Measurements from ENCODE around the gene LGR6. TPM values are rescaled to one million over a fixed set of nuclear protein-coding genes. Genes with fewer than 3 reads are reported as not detected.

The LGR6 gene
- polyA plus RNA-seq, 4 donors, result 0.27 to 1.0 (median 0.28) TPM; not detected in 1

DNA sequence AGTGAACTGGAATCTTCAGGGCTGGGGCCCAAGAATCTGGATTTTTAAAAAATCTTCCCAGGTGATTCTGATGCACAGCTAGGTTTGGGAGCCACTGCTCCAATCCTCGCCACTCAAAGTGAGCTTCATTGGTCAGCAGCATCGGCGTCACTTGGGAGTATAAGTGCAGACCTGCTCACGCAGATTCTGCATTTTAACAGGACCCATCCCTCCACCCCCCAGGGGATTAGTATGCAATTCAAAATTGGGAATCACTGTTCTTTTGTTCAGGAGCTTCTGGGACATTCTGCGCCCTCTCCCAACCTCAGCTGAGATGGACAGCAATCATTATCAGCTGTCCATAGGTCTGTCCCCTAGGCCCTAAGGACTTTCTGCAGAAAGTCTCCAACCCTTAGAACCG lies 53.5 kb downstream of the LGR6 start:
- H3K9me3 ChIP-seq (ENCODE audit: control insufficient read depth in 2 of 2, insufficient read depth in 1 of 2, low read depth in 1 of 2, low read length in 1 of 2), result no peaks in the 10 kb centered on the region
- peaks cover 0 to 22% (median 0%) of the 10 kb centered on the region in 3 donors for H3K27me3 ChIP-seq (ENCODE audit: control insufficient read depth in 3 of 3, insufficient read depth in 3 of 3, low read length in 3 of 3)
- no peak for DNase-seq
- 91 to 94% (median 93%) methylated on average over 6 of the region's 6 CpGs for WGBS, 3 donors
- no peak for FAIRE-seq
- no peaks in the 10 kb centered on the region for H3K4me1 ChIP-seq (ENCODE audit: control insufficient read depth in 3 of 3, insufficient read depth in 2 of 3, low read depth in 1 of 3, low read length in 2 of 3)
- H3K27ac ChIP-seq (ENCODE audit: low read depth in 1 of 3, low read length in 2 of 3), result no peak overlapping the region
- H3K36me3 ChIP-seq (ENCODE audit: control insufficient read depth in 3 of 3, insufficient read depth in 2 of 3, low read depth in 1 of 3, low read length in 3 of 3), result no peaks in the 10 kb centered on the region
- H3K4me3 ChIP-seq (ENCODE audit: low read depth in 1 of 3, low read length in 3 of 3), result no peak overlapping the region

DNA sequence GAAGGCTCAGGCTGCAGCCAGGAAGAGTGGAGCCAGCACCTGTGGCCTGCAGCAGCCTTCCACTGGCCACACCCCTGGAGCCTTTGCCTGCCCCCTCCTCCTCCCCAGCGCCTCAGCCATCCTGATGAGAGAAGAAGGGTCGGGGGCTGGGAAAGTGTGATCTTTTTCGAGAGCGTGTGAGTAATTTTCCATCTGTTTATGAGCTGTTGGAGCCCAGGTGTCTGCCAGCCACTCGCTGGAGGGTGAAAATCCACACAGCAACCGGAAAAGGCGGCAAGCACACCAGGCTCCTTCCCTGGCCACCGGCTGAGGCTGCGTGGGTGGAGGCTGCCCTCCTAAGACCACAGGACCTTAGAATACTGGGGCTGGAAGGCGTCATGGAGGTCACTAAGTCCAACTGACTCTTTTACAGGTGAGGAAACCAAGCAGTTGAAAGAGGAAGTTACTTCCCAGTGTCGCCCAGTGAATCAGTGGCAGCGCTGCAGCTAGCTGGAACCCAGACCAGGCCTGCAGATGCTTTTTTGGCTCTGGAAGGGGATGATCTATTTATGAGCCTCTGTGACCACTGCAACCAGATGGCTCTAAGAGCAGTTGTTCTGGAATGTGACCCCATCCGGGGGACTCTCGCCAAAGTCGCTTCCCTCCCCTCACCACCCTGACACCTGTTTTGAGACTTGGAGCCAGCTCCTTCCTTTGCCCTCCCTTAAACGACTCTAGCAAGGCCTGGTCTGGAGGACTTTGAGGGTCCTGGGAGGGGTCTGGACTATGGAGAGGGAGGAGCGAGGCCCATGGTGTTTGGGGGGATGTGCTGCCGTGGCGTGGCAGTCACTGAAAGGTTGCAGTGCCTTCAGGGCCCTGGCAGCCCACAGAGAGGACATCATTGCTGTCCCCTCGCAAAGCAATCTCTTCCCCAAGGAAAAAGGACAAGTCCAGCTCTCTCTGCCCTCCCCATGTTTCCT lies 54.5 kb downstream of the LGR6 start:
- Histone ChIP-seq H3K27me3 (ENCODE audit: control insufficient read depth in 3 of 3, insufficient read depth in 3 of 3, low read length in 3 of 3) (peaks cover 0 to 25% (median 0%) of the 10 kb centered on the region in 3 donors), H3K4me3 (ENCODE audit: low read depth in 1 of 3, low read length in 3 of 3) (no peak overlapping the region), H3K36me3 (ENCODE audit: control insufficient read depth in 3 of 3, insufficient read depth in 2 of 3, low read depth in 1 of 3, low read length in 3 of 3) (no peaks in the 10 kb centered on the region), H3K4me1 (ENCODE audit: control insufficient read depth in 3 of 3, insufficient read depth in 2 of 3, low read depth in 1 of 3, low read length in 2 of 3) (no peaks in the 10 kb centered on the region), H3K27ac (ENCODE audit: low read depth in 1 of 3, low read length in 2 of 3) (no peak overlapping the region), H3K9me3 (ENCODE audit: control insufficient read depth in 2 of 2, insufficient read depth in 1 of 2, low read depth in 1 of 2, low read length in 1 of 2) (no peaks in the 10 kb centered on the region)
- FAIRE-seq, result no peak
- WGBS, 3 donors, result 62 to 79% (median 77%) methylated on average over 20 of the region's 20 CpGs
- no peak for DNase-seq

DNA sequence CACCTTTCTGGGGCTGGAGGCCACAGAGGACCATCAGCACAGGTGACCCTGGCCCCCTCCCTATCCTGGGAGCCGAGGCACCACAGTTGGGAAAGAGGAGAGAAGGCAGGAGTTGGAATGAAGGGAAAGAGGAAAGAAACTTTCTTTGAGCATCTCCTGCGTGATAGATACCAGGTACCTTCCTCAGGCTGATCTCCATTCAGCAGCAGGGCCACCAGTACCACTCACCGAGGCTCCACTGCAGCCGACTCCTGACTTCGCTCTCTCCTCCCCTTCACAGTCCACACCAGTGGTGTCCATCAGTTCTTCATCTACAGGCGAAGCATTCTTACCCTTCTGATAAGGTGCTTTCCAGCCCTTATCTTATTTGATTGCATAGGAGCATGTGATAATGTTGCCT lies 55.3 kb downstream of the LGR6 start:
- peaks cover 0 to 25% (median 0%) of the 10 kb centered on the region in 3 donors for H3K27me3 ChIP-seq (ENCODE audit: control insufficient read depth in 3 of 3, insufficient read depth in 3 of 3, low read length in 3 of 3)
- H3K9me3 ChIP-seq (ENCODE audit: control insufficient read depth in 2 of 2, insufficient read depth in 1 of 2, low read depth in 1 of 2, low read length in 1 of 2), result no peaks in the 10 kb centered on the region
- no peaks in the 10 kb centered on the region for H3K36me3 ChIP-seq (ENCODE audit: control insufficient read depth in 3 of 3, insufficient read depth in 2 of 3, low read depth in 1 of 3, low read length in 3 of 3)
- 87 to 92% (median 88%) methylated on average over 6 of the region's 6 CpGs for WGBS, 3 donors
- H3K4me3 ChIP-seq (ENCODE audit: low read depth in 1 of 3, low read length in 3 of 3), result no peak overlapping the region
- H3K27ac ChIP-seq (ENCODE audit: low read depth in 1 of 3, low read length in 2 of 3), result no peak overlapping the region
- DNase-seq, result no peak
- FAIRE-seq, result no peak
- H3K4me1 ChIP-seq (ENCODE audit: control insufficient read depth in 3 of 3, insufficient read depth in 2 of 3, low read depth in 1 of 3, low read length in 2 of 3), result no peaks in the 10 kb centered on the region

DNA sequence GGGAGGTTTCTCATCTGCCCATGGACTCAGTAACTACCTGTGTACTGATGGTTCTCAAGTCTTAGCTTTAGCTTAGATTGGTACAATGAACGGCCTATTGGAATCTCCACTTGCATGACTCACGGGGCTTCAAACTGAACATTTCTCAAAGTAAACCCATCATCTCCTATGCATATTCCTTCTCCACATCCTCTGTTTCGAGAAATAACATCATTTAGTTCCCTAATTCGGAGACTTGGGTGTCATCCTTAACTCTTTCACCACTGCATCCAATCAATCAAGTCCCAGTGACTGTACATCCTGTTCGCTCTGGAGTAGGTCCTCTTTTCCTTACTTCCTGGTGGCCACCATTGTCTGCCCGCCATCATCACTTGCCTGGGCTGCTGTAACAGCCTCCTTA lies 55.8 kb downstream of the LGR6 start:
- H3K4me1 ChIP-seq (ENCODE audit: control insufficient read depth in 3 of 3, insufficient read depth in 2 of 3, low read depth in 1 of 3, low read length in 2 of 3), result no peaks in the 10 kb centered on the region
- DNase-seq, result no peak
- FAIRE-seq, result no peak
- no peak overlapping the region for H3K27ac ChIP-seq (ENCODE audit: low read depth in 1 of 3, low read length in 2 of 3)
- H3K4me3 ChIP-seq (ENCODE audit: low read depth in 1 of 3, low read length in 3 of 3), result no peak overlapping the region
- WGBS, 3 donors, result 77 to 83% (median 78%) methylated on average over 6 of the region's 6 CpGs
- peaks cover 0 to 25% (median 0%) of the 10 kb centered on the region in 3 donors for H3K27me3 ChIP-seq (ENCODE audit: control insufficient read depth in 3 of 3, insufficient read depth in 3 of 3, low read length in 3 of 3)
- H3K36me3 ChIP-seq (ENCODE audit: control insufficient read depth in 3 of 3, insufficient read depth in 2 of 3, low read depth in 1 of 3, low read length in 3 of 3), result no peaks in the 10 kb centered on the region
- no peaks in the 10 kb centered on the region for H3K9me3 ChIP-seq (ENCODE audit: control insufficient read depth in 2 of 2, insufficient read depth in 1 of 2, low read depth in 1 of 2, low read length in 1 of 2)

DNA sequence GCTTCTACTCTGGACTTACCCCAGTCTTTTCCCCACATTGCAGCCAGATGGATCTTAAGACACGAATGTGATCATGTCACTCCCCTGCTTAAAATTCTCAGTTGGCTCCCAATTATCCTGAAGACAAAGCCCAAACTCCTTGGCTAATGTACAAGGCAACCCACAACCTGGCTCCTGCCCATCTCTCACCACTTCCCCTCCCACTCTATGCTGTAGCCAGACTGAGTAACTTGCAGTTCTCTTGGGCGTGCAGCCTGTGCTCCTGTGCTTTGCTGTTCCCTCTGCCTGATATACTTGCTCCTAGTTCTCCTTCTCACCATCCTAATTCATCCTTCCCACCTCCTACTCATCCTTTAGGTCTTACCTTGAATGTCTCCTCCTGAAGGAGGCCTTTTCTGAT lies 56.2 kb downstream of the LGR6 start:
- Histone ChIP-seq H3K9me3 (ENCODE audit: control insufficient read depth in 2 of 2, insufficient read depth in 1 of 2, low read depth in 1 of 2, low read length in 1 of 2) (no peaks in the 10 kb centered on the region), H3K36me3 (ENCODE audit: control insufficient read depth in 3 of 3, insufficient read depth in 2 of 3, low read depth in 1 of 3, low read length in 3 of 3) (no peaks in the 10 kb centered on the region), H3K27ac (ENCODE audit: low read depth in 1 of 3, low read length in 2 of 3) (no peak overlapping the region), H3K4me1 (ENCODE audit: control insufficient read depth in 3 of 3, insufficient read depth in 2 of 3, low read depth in 1 of 3, low read length in 2 of 3) (no peaks in the 10 kb centered on the region), H3K4me3 (ENCODE audit: low read depth in 1 of 3, low read length in 3 of 3) (no peak overlapping the region), H3K27me3 (ENCODE audit: control insufficient read depth in 3 of 3, insufficient read depth in 3 of 3, low read length in 3 of 3) (peaks cover 0 to 25% (median 0%) of the 10 kb centered on the region in 3 donors)
- 81 to 93% (median 82%) methylated on average over 2 of the region's 2 CpGs for WGBS, 3 donors
- no peak for DNase-seq
- FAIRE-seq, result no peak

DNA sequence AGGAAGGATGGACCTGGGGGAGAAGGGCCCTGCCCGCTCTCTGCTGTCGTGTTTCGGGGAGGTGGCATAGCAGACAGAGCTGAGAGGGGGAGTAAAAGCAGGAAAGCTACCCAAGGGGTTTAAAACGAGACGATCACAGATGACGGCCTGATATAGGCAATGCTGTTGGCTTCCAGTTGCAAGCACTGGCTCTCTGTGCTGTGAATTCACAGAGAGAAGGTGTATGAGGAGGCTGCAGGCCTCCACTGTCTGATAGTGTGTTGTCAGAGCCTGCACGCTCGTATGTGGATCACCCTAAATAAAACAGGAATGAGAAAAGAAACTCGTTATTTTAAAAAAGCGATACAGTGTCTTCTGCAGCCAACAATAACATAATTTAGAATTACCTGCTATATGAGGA lies 57.4 kb downstream of the LGR6 start:
- H3K27me3 ChIP-seq (ENCODE audit: control insufficient read depth in 3 of 3, insufficient read depth in 3 of 3, low read length in 3 of 3), result peaks cover 0 to 30% (median 0%) of the 10 kb centered on the region in 3 donors
- WGBS, 3 donors, result 85 to 89% (median 87%) methylated on average over 10 of the region's 10 CpGs
- DNase-seq, result no peak
- H3K9me3 ChIP-seq (ENCODE audit: control insufficient read depth in 2 of 2, insufficient read depth in 1 of 2, low read depth in 1 of 2, low read length in 1 of 2), result no peaks in the 10 kb centered on the region
- H3K4me3 ChIP-seq (ENCODE audit: low read depth in 1 of 3, low read length in 3 of 3), result no peak overlapping the region
- H3K27ac ChIP-seq (ENCODE audit: low read depth in 1 of 3, low read length in 2 of 3), result no peak overlapping the region
- FAIRE-seq, result no peak
- no peaks in the 10 kb centered on the region for H3K36me3 ChIP-seq (ENCODE audit: control insufficient read depth in 3 of 3, insufficient read depth in 2 of 3, low read depth in 1 of 3, low read length in 3 of 3)
- no peaks in the 10 kb centered on the region for H3K4me1 ChIP-seq (ENCODE audit: control insufficient read depth in 3 of 3, insufficient read depth in 2 of 3, low read depth in 1 of 3, low read length in 2 of 3)

DNA sequence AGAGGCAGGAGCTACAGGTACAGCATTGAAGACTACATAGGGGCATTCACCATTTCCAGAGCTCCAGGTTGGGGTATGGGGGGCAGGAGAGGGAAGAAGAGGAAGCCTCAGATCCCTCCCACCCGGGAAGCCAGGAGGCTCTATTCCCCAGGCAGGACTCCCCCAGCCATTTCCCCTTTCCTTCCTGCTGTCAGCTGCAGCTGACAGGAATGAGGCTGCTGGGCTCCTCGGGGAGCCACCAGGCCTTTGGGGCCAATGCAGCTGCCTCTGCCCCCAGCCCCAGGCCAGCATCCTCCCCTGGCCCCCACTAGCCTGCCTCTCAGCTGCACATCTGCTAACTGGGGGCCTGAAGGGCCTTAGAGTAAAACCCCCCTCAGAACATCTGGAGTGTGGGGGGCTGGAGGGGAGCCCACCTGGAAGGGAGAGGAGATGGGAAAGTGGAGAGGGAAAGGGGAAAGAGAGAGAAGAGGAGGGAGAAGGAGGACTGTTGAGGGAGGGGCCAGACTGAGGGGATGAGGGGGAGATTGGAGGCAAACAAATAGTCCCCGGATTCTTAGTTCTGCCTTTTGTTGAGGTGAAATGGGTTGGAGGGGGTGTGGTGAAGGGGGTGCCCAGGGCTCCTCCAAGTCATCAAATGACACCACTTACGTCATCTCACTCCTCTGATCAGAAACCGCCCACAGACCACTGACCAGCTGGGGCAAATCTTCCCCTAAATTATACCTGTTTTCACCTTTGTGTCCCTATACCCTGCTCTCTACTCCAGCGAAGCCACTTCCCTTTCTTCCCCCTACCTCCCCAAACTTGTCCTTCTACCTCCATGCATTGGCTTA lies 58.0 kb downstream of the LGR6 start:
- Histone ChIP-seq H3K9me3 (ENCODE audit: control insufficient read depth in 2 of 2, insufficient read depth in 1 of 2, low read depth in 1 of 2, low read length in 1 of 2) (no peaks in the 10 kb centered on the region), H3K27me3 (ENCODE audit: control insufficient read depth in 3 of 3, insufficient read depth in 3 of 3, low read length in 3 of 3) (peaks cover 0 to 30% (median 0%) of the 10 kb centered on the region in 3 donors), H3K4me3 (ENCODE audit: low read depth in 1 of 3, low read length in 3 of 3) (no peak overlapping the region), H3K27ac (ENCODE audit: low read depth in 1 of 3, low read length in 2 of 3) (no peak overlapping the region), H3K4me1 (ENCODE audit: control insufficient read depth in 3 of 3, insufficient read depth in 2 of 3, low read depth in 1 of 3, low read length in 2 of 3) (no peaks in the 10 kb centered on the region), H3K36me3 (ENCODE audit: control insufficient read depth in 3 of 3, insufficient read depth in 2 of 3, low read depth in 1 of 3, low read length in 3 of 3) (no peaks in the 10 kb centered on the region)
- DNase-seq (no peak), FAIRE-seq (no peak)
- 56 to 77% (median 62%) methylated on average over 5 to 6 of the region's 6 CpGs for WGBS, 3 donors

DNA sequence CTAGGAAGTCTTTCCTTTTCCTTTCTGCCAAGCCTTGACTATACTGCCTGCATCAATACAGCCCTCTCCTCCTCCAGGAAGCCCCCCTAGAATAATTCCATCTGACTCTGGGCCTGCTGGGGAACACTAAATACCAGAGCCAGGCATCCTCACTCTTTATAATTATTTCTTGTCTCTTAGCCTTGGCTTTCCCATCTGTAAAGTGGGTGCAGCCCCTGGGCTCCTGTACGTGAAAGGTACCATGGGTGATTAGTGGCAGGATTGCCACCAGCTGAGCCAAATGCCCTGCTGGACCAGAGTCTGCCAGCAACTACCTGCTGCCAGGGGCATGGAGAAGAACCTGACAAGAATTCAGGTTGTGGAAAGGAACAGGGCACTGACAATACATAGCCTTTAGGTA lies 58.7 kb downstream of the LGR6 start:
- Histone ChIP-seq H3K4me1 (ENCODE audit: control insufficient read depth in 3 of 3, insufficient read depth in 2 of 3, low read depth in 1 of 3, low read length in 2 of 3) (no peaks in the 10 kb centered on the region), H3K27me3 (ENCODE audit: control insufficient read depth in 3 of 3, insufficient read depth in 3 of 3, low read length in 3 of 3) (peaks cover 0 to 28% (median 0%) of the 10 kb centered on the region in 3 donors), H3K36me3 (ENCODE audit: control insufficient read depth in 3 of 3, insufficient read depth in 2 of 3, low read depth in 1 of 3, low read length in 3 of 3) (no peaks in the 10 kb centered on the region), H3K9me3 (ENCODE audit: control insufficient read depth in 2 of 2, insufficient read depth in 1 of 2, low read depth in 1 of 2, low read length in 1 of 2) (no peaks in the 10 kb centered on the region), H3K4me3 (ENCODE audit: low read depth in 1 of 3, low read length in 3 of 3) (no peak overlapping the region), H3K27ac (ENCODE audit: low read depth in 1 of 3, low read length in 2 of 3) (no peak overlapping the region)
- DNase-seq (no peak), FAIRE-seq (no peak)
- WGBS, 3 donors, result 63 to 95% (median 85%) methylated on average over 1 of the region's 1 CpG
